OCI-LY7 (cell line): ENCODE measurements around the gene BAG1.

Experiments used
- EZH2phosphoT487 ChIP-seq: fragments of 200-600 bp; sonication (generic); IDR thresholded peaks from 2 replicates; pipeline ENCODE4 v1.6.1; 2018; ENCODE audit warnings: low read depth, borderline replicate concordance, mild to moderate bottlenecking, mixed run types, antibody characterized with exemption, low read length, moderate library complexity, mixed read lengths
- TF ChIP-seq, protein P1 (sequence below): fragments of 200-600 bp; sonication (generic); conservative IDR thresholded peaks from 2 replicates; pipeline ENCODE4 v1.5.1; 2014; ENCODE audit warnings: mild to moderate bottlenecking, antibody characterized with exemption, low read length, moderate library complexity, mixed read lengths

DNA sequence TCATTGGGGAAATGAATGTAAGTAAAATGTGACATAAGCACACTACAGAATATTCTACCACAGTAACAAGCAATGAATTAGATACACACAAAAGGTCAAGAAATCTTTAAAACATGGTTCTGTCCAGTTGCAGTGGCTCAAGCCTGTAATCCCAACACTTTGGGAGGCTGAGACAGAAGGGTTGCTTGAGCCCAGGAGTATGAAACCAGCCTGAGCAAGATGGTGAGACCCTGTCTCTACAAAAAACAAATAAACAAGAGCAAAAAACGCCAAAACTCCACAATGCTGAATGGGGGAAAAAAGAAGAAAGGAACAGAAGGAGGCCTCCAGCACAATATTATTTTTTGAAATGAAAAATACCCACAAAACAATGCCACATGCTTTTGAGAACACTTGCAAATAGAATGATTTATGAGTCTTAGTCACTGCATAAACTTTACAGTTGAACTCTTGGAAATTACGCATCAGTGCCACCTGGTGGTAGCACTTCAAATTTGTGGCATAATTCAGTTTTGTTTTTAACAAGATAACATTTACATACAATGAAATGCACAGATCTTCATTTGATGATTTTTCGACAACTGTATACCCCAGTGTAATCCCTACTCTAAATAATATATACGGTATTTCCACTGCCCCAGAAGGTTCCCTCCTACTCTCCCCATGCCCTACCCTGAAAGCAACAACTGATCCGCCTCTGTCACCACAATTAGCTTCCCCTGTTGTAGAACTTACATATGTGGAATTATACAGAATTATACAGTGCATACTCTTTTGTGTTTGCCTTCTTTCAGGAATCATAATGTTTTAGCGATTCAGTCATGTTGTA lies 39.0 kb downstream of the BAG1 start:
- TF ChIP-seq, protein P1, sequence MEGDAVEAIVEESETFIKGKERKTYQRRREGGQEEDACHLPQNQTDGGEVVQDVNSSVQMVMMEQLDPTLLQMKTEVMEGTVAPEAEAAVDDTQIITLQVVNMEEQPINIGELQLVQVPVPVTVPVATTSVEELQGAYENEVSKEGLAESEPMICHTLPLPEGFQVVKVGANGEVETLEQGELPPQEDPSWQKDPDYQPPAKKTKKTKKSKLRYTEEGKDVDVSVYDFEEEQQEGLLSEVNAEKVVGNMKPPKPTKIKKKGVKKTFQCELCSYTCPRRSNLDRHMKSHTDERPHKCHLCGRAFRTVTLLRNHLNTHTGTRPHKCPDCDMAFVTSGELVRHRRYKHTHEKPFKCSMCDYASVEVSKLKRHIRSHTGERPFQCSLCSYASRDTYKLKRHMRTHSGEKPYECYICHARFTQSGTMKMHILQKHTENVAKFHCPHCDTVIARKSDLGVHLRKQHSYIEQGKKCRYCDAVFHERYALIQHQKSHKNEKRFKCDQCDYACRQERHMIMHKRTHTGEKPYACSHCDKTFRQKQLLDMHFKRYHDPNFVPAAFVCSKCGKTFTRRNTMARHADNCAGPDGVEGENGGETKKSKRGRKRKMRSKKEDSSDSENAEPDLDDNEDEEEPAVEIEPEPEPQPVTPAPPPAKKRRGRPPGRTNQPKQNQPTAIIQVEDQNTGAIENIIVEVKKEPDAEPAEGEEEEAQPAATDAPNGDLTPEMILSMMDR = peak; percentile 96
- no peak for TF ChIP-seq EZH2phosphoT487
